ENCODE measurements around the gene MEGF9. TPM values are rescaled to one million over a fixed set of nuclear protein-coding genes. Genes with fewer than 3 reads are reported as not detected.

The MEGF9 gene
- total RNA-seq, 3 donors from 2014 or later: 6.3 to 16.7 (median 9.3) TPM

DNA sequence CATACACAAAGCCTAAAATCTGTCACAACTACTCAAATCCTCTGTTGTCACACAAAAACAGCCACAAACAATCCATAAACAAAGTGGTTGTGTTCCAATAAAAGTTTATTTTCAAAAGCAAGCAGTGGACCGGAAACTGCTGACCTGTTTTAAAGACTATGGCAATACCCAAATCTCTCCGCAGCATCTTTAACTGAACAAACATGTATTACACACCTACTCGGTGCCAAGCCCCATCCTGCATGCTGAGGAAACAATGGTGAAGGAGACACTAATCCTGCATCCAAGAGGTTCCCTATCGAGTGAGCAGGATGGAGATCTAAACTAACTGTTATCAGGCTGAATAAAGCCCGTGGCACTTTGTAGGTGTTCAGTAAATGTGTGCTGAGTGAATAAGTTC lies 145.5 kb downstream of the MEGF9 start:
- no peak for ATAC-seq
- H3K4me3 ChIP-seq: no peak overlapping the region
- H3K9me3 ChIP-seq: no peaks in the 10 kb centered on the region
- DNase-seq: no peak
- TF ChIP-seq, protein P1, sequence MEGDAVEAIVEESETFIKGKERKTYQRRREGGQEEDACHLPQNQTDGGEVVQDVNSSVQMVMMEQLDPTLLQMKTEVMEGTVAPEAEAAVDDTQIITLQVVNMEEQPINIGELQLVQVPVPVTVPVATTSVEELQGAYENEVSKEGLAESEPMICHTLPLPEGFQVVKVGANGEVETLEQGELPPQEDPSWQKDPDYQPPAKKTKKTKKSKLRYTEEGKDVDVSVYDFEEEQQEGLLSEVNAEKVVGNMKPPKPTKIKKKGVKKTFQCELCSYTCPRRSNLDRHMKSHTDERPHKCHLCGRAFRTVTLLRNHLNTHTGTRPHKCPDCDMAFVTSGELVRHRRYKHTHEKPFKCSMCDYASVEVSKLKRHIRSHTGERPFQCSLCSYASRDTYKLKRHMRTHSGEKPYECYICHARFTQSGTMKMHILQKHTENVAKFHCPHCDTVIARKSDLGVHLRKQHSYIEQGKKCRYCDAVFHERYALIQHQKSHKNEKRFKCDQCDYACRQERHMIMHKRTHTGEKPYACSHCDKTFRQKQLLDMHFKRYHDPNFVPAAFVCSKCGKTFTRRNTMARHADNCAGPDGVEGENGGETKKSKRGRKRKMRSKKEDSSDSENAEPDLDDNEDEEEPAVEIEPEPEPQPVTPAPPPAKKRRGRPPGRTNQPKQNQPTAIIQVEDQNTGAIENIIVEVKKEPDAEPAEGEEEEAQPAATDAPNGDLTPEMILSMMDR (IDR thresholded peaks at IDR 0.05): no peak
- no peaks in the 10 kb centered on the region for H3K4me1 ChIP-seq (ENCODE audit: low read depth)
- intact Hi-C loops (cut with DNase I, micrococcal nuclease): no loop called here
- H3K36me3 ChIP-seq (ENCODE audit: low read depth): no peaks in the 10 kb centered on the region

DNA sequence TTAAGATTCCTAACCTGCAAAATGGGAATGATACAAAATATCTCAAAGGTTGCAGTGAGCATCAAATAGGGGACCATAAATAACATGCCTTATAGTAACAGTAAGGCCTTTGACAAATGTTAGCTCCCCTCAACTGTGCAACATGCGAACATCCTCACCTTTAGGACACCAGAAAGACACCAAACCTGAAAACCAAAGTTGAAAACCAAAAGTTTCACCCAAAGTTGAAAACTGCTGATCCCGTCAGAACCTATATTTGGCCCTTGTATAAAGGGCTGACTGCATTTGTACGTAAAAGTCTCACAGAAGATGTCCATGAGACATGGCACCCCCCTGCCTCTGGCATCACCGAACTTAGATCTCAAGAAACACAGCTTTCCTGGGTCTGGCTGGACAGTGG lies 146.4 kb downstream of the MEGF9 start:
- H3K4me3 ChIP-seq: no peak overlapping the region
- no peaks in the 10 kb centered on the region for H3K9me3 ChIP-seq
- no peak for ATAC-seq
- intact Hi-C loops (cut with DNase I, micrococcal nuclease): no loop called here
- no peak for DNase-seq
- no peaks in the 10 kb centered on the region for H3K36me3 ChIP-seq (ENCODE audit: low read depth)
- no peaks in the 10 kb centered on the region for H3K4me1 ChIP-seq (ENCODE audit: low read depth)
- TF ChIP-seq, protein P1 (IDR thresholded peaks at IDR 0.05): no peak

DNA sequence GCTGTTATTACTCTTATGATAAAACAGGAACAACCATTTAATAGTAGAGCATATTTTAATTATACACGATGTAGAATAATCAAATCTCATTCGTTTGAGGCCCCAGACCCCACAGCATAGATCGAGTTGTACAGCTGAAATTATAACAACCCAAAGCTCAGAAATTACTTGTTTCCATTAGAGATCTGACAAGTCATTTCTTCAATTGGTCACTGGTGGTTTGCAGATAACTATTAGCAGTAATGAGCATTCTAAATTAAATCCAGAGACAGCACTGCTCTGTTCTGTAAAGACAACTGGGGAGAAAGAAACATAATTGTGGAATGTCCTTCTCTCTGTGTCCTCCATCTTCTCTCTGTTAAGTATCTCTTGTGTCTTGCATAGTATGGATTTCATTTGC lies 147.2 kb downstream of the MEGF9 start:
- ATAC-seq (no peak), DNase-seq (no peak)
- no peaks in the 10 kb centered on the region for H3K36me3 ChIP-seq (ENCODE audit: low read depth)
- intact Hi-C loops (cut with DNase I, micrococcal nuclease): no loop called here
- no peaks in the 10 kb centered on the region for H3K9me3 ChIP-seq
- H3K4me1 ChIP-seq (ENCODE audit: low read depth): no peaks in the 10 kb centered on the region
- H3K4me3 ChIP-seq: no peak overlapping the region
- TF ChIP-seq, protein P1 (IDR thresholded peaks at IDR 0.05): no peak

DNA sequence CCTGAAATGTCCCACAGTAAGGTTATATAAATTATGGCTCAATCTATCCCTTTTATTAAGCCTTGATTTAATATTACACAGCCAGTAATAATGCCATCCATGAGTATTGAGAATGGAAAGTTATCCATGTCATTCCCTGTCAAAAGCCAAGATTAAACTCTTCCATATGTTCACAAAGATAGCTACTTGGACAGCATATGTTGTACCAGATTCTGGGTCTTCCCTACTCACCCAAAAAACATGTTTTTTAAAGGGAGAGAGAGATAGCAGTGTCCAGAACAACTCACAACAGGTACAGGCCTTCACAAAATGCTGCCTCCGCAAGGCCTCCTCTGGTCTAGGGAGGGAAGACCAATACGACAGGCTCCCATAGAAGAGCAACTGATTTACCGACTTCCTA lies 149.7 kb downstream of the MEGF9 start:
- Histone ChIP-seq H3K36me3 (ENCODE audit: low read depth) (no peaks in the 10 kb centered on the region), H3K4me1 (ENCODE audit: low read depth) (no peaks in the 10 kb centered on the region), H3K4me3 (no peak overlapping the region), H3K9me3 (no peaks in the 10 kb centered on the region)
- intact Hi-C loops (cut with DNase I, micrococcal nuclease): no loop called here
- DNase-seq: no peak
- ATAC-seq: no peak
- TF ChIP-seq, protein P1 (IDR thresholded peaks at IDR 0.05): no peak

DNA sequence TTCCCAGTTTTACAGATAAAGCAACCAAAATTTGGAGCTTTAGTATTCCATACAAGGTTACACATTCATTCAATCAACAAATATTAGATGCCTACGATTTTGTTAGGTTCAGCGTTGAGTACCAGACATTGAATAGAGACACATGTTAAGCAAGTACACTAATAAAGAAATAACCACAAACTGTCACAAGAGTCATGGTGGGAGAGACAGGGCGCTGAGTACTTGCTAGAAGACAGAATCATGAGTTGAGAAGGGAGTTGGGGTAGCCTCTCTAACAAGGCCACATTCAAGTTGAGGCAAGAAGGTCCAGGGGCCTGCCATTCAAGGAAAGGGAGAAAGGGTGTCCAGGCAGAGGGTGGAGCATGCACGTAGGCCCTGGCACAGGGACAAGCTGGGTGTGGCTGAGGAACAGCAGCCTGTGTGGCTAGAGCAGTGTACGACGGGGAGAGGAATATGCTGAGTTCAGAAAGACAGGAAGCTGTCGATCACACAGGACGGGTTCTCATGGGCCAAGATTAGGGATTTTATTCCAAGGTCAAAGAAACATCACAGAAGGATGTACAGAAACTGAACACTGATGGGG lies 151.3 kb downstream of the MEGF9 start:
- intact Hi-C loops (cut with DNase I, micrococcal nuclease): no loop called here
- ATAC-seq: peak; percentile 87
- H3K9me3 ChIP-seq: no peaks in the 10 kb centered on the region
- H3K4me3 ChIP-seq: no peak overlapping the region
- peak; percentile 58 to 85 (median 84) for DNase-seq
- TF ChIP-seq, protein P1 (IDR thresholded peaks at IDR 0.05): no peak
- H3K36me3 ChIP-seq (ENCODE audit: low read depth): no peaks in the 10 kb centered on the region
- H3K4me1 ChIP-seq (ENCODE audit: low read depth): no peaks in the 10 kb centered on the region

DNA sequence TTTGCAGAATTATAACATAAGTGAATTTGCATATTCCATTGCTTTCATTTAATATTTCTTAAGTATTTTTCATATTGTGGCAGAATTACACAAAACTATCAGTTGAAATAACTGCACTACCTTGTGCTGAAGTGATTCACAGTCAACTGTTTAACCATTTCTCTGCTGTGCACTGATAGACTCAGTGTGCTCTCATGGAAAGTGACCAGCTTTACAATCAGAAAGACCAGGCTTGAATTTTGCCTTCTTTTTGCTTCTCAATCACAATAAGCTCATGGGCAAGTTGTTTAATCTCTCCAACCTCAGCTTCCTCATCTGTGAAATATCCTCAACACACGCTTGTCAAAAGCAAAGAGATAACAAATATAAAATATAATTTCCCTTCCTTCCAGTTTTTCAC lies 152.6 kb downstream of the MEGF9 start:
- intact Hi-C loops (cut with DNase I, micrococcal nuclease): no loop called here
- Histone ChIP-seq H3K9me3 (no peaks in the 10 kb centered on the region), H3K4me3 (no peak overlapping the region), H3K4me1 (ENCODE audit: low read depth) (no peaks in the 10 kb centered on the region), H3K36me3 (ENCODE audit: low read depth) (no peaks in the 10 kb centered on the region)
- ATAC-seq (no peak), DNase-seq (no peak)
- TF ChIP-seq, protein P1 (IDR thresholded peaks at IDR 0.05): no peak
